H9 (cell line): Measurements from ENCODE around the gene PIBF1. TPM values are rescaled to one million over a fixed set of nuclear protein-coding genes. Genes with fewer than 3 reads are reported as not detected.

Source experiments
- DNase-seq: peaks from one replicate; pipeline ENCODE4 v3.0.0-alpha.2; 2017
- H2AFZ ChIP-seq: one replicate; pipeline ENCODE4 v1.6.1; 2013; ENCODE audit warnings: mild to moderate bottlenecking, low read length, control low read depth, moderate library complexity
- H2AK5ac ChIP-seq: 2 replicates; pipeline ENCODE4 v1.6.1; 2013; ENCODE audit warnings: low read length, control low read depth, mixed read lengths; ENCODE audit not compliant: insufficient read length
- H2BK120ac ChIP-seq: one replicate; pipeline ENCODE4 v1.6.1; 2013; ENCODE audit warnings: low read depth, mild to moderate bottlenecking, low read length, control low read depth, inconsistent platforms; ENCODE audit not compliant: poor library complexity, severe bottlenecking
- H2BK12ac ChIP-seq: 2 replicates; pipeline ENCODE4 v1.6.1; 2013; ENCODE audit warnings: low read length, control low read depth, mixed read lengths, low read depth; ENCODE audit not compliant: insufficient read length
- H2BK15ac ChIP-seq: 2 replicates; pipeline ENCODE4 v1.6.1; 2013; ENCODE audit warnings: low read depth, low read length, control low read depth
- H2BK20ac ChIP-seq: one replicate; pipeline ENCODE4 v1.6.1; 2013; ENCODE audit warnings: low read depth, mild to moderate bottlenecking, low read length, control low read depth, inconsistent platforms; ENCODE audit not compliant: poor library complexity, severe bottlenecking
- H2BK5ac ChIP-seq: 2 replicates; pipeline ENCODE4 v1.6.1; 2013; ENCODE audit warnings: low read length, control low read depth, mixed read lengths; ENCODE audit not compliant: insufficient read length
- H3K14ac ChIP-seq: 2 replicates; pipeline ENCODE4 v1.6.1; 2013; ENCODE audit warnings: low read length, control low read depth; ENCODE audit not compliant: insufficient read depth
- H3K18ac ChIP-seq: 2 replicates; pipeline ENCODE4 v1.6.1; 2013; ENCODE audit warnings: low read depth, mild to moderate bottlenecking, mixed read lengths, low read length, control low read depth; ENCODE audit not compliant: insufficient read length
- H3K23ac ChIP-seq: 2 replicates; pipeline ENCODE4 v1.6.1; 2013; ENCODE audit warnings: low read length, control low read depth, mixed read lengths, low read depth; ENCODE audit not compliant: insufficient read length
- H3K23me2 ChIP-seq: 2 replicates; pipeline ENCODE4 v1.6.1; 2013; ENCODE audit warnings: low read depth, mild to moderate bottlenecking, mixed read lengths, low read length, control low read depth; ENCODE audit not compliant: insufficient read length, poor library complexity, severe bottlenecking
- H3K27ac ChIP-seq: 2 replicates; pipeline ENCODE4 v1.5.1; 2013; ENCODE audit warnings: low read length, control low read depth, mixed read lengths, low read depth; ENCODE audit not compliant: insufficient read length
- H3K27me3 ChIP-seq: 2 replicates; pipeline ENCODE4 v1.6.1; 2013; ENCODE audit warnings: low read length, control low read depth, inconsistent platforms; ENCODE audit not compliant: insufficient read depth
- H3K4ac ChIP-seq: 2 replicates; pipeline ENCODE4 v1.6.1; 2013; ENCODE audit warnings: low read depth, mild to moderate bottlenecking, control low read depth, inconsistent platforms, low read length, moderate library complexity
- H3K4me1 ChIP-seq: 2 replicates; pipeline ENCODE4 v1.6.1; 2013; ENCODE audit warnings: low read length, control low read depth, inconsistent platforms; ENCODE audit not compliant: insufficient read depth
- H3K4me2 ChIP-seq: 2 replicates; pipeline ENCODE4 v1.6.1; 2013; ENCODE audit warnings: low read length, control low read depth, mixed read lengths; ENCODE audit not compliant: insufficient read length, insufficient read depth
- H3K56ac ChIP-seq: 2 replicates; pipeline ENCODE4 v1.6.1; 2013; ENCODE audit warnings: low read depth, mild to moderate bottlenecking, mixed read lengths, low read length, control low read depth; ENCODE audit not compliant: insufficient read length
- H3K79me1 ChIP-seq: 2 replicates; pipeline ENCODE4 v1.6.1; 2013; ENCODE audit warnings: low read depth, mild to moderate bottlenecking, moderate library complexity, low read length, control low read depth, inconsistent platforms; ENCODE audit not compliant: insufficient read depth, poor library complexity, severe bottlenecking
- H3K79me2 ChIP-seq: 2 replicates; pipeline ENCODE4 v1.6.1; 2013; ENCODE audit warnings: low read length, control low read depth, inconsistent platforms; ENCODE audit not compliant: insufficient read depth
- H3K9ac ChIP-seq: 2 replicates; pipeline ENCODE4 v1.6.1; 2013; ENCODE audit warnings: low read length, control low read depth, mixed read lengths; ENCODE audit not compliant: insufficient read length; ENCODE audit errors: extremely low read depth
- H3K9me3 ChIP-seq: one replicate; pipeline ENCODE4 v1.6.1; 2013; ENCODE audit warnings: low read depth, low read length, inconsistent platforms; ENCODE audit not compliant: control insufficient read depth
- H3T11ph ChIP-seq: one replicate; pipeline ENCODE4 v1.6.1; 2013; ENCODE audit warnings: mild to moderate bottlenecking, low read length, control low read depth, inconsistent platforms
- H4K20me1 ChIP-seq: one replicate; pipeline ENCODE4 v1.6.1; 2013; ENCODE audit not compliant: control insufficient read depth, insufficient read length, insufficient read depth
- H4K5ac ChIP-seq: 2 replicates; pipeline ENCODE4 v1.6.1; 2013; ENCODE audit warnings: low read depth, mild to moderate bottlenecking, mixed read lengths, low read length, control low read depth; ENCODE audit not compliant: insufficient read length
- H4K8ac ChIP-seq: replicated peaks from 2 replicates; pipeline ENCODE4 v1.6.1; 2013; ENCODE audit warnings: low read length, control low read depth, mixed read lengths, low read depth; ENCODE audit not compliant: insufficient read length
- H4K91ac ChIP-seq: 2 replicates; pipeline ENCODE4 v1.6.1; 2013; ENCODE audit warnings: low read depth, mild to moderate bottlenecking, moderate library complexity, mixed read lengths, low read length, control low read depth; ENCODE audit not compliant: insufficient read length
- H3K27ac Mint-ChIP-seq, 3 experiments: 2 replicates in 2 of 3; 3 replicates in 1 of 3; pipeline ENCODE4 v1.8.0; 2020 to 2021; ENCODE audit warnings: mixed read lengths in 3 of 3, mild to moderate bottlenecking in 1 of 3, moderate library complexity in 1 of 3
- H3K27me3 Mint-ChIP-seq: 2 replicates; pipeline ENCODE4 v1.8.0; 2021; ENCODE audit warnings: low read depth, mild to moderate bottlenecking, moderate library complexity, mixed read lengths
- H3K36me3 Mint-ChIP-seq, 3 experiments: 2 replicates in 2 of 3; 3 replicates in 1 of 3; pipeline ENCODE4 v1.8.0; 2020 to 2021; ENCODE audit warnings: low read depth in 3 of 3, mixed read lengths in 3 of 3; ENCODE audit not compliant: insufficient read depth in 1 of 3
- H3K4me1 Mint-ChIP-seq, 2 experiments: 2 replicates each; pipeline ENCODE4 v1.8.0; 2020; ENCODE audit warnings: mixed read lengths in 2 of 2
- H3K4me3 Mint-ChIP-seq, 2 experiments: 2 replicates in 1 of 2; 3 replicates in 1 of 2; pipeline ENCODE4 v1.8.0; 2020 to 2021; ENCODE audit warnings: mild to moderate bottlenecking in 2 of 2, mixed read lengths in 2 of 2, moderate library complexity in 1 of 2
- H3K9me3 Mint-ChIP-seq, 2 experiments: 2 replicates in 1 of 2; 3 replicates in 1 of 2; pipeline ENCODE4 v1.8.0; 2020; ENCODE audit warnings: mild to moderate bottlenecking in 2 of 2, mixed read lengths in 2 of 2, moderate library complexity in 1 of 2
- CTCF ChIP-seq: fragments of 200-600 bp; sonication (generic); conservative IDR thresholded peaks from 3 replicates; pipeline ENCODE4 v1.8.0; 2021; ENCODE audit warnings: antibody characterized with exemption, mild to moderate bottlenecking
- total RNA-seq: library from RNA; stranded (reverse); gene quantifications from 2 replicates; pipeline ENCODE4 v1.2.1, GENCODE V29; 2021

The PIBF1 gene
- total RNA-seq, 1 experiment from 2014 or later: 12.7 TPM

GRCh38 chr13:72751220-72751619 lies 30.7 kb upstream of the PIBF1 start:
- H4K91ac ChIP-seq: no peak overlapping the region
- H4K20me1 ChIP-seq: no peaks in the 10 kb centered on the region
- H3T11ph ChIP-seq: no peak overlapping the region
- H3K4me3 Mint-ChIP-seq: no peak overlapping the region
- no peak overlapping the region for H3K14ac ChIP-seq
- no peaks in the 10 kb centered on the region for H3K4me1 ChIP-seq
- H3K79me2 ChIP-seq: no peaks in the 10 kb centered on the region
- H3K27me3 ChIP-seq: no peaks in the 10 kb centered on the region
- no peak overlapping the region for H3K4me2 ChIP-seq
- H2BK5ac ChIP-seq: no peak overlapping the region
- no peak overlapping the region for H3K27ac ChIP-seq
- no peak for DNase-seq
- H3K9me3 Mint-ChIP-seq: no peaks in the 10 kb centered on the region
- no peak overlapping the region for H2AK5ac ChIP-seq
- H3K23ac ChIP-seq: no peak overlapping the region
- H2BK15ac ChIP-seq: no peak overlapping the region
- no peak overlapping the region for H3K18ac ChIP-seq
- TF ChIP-seq CTCF: no peak
- H3K27ac Mint-ChIP-seq: no peak overlapping the region
- H4K5ac ChIP-seq: no peak overlapping the region
- H3K23me2 ChIP-seq: no peaks in the 10 kb centered on the region
- no peaks in the 10 kb centered on the region for H3K27me3 Mint-ChIP-seq
- no peak overlapping the region for H2AFZ ChIP-seq
- H2BK120ac ChIP-seq: no peak overlapping the region
- H3K9ac ChIP-seq: no peak overlapping the region
- H4K8ac ChIP-seq: no peak overlapping the region
- H2BK20ac ChIP-seq: no peak overlapping the region
- no peaks in the 10 kb centered on the region for H3K9me3 ChIP-seq
- no peak overlapping the region for H3K56ac ChIP-seq
- no peaks in the 10 kb centered on the region for H3K79me1 ChIP-seq
- H3K4me1 Mint-ChIP-seq: no peaks in the 10 kb centered on the region
- H3K36me3 Mint-ChIP-seq: peaks cover 24 to 75% (median 65%) of the 10 kb centered on the region in 3 experiments; a peak in 6 of 7 replicates
- no peak overlapping the region for H3K4ac ChIP-seq
- H2BK12ac ChIP-seq: no peak overlapping the region
